ENCODE measurements around the gene PRKCZ.
"Not testable (repeated sequence)": the region's sequence is repeated elsewhere in the genome, so short reads cannot be mapped to it uniquely, and the experiment has no call there.

Gene PRKCZ

GRCh38 chr1:2112280-2112701 is 62.1 kb downstream of the PRKCZ start:
- Mint-ChIP-seq H3K4me3 (no peak overlapping the region), H3K9me3 (no peaks in the 10 kb centered on the region), H3K36me3 (ENCODE audit: low read depth) (no peaks in the 10 kb centered on the region), H3K27ac (no peak overlapping the region), H3K4me1 (peaks cover 5% of the 10 kb centered on the region), H3K27me3 (ENCODE audit: low read depth) (peaks cover 30% of the 10 kb centered on the region)
- no peak for TF ChIP-seq CTCF (IDR thresholded peaks at IDR 0.05; ENCODE audit: unreplicated experiment in 3 of 3)

DNA sequence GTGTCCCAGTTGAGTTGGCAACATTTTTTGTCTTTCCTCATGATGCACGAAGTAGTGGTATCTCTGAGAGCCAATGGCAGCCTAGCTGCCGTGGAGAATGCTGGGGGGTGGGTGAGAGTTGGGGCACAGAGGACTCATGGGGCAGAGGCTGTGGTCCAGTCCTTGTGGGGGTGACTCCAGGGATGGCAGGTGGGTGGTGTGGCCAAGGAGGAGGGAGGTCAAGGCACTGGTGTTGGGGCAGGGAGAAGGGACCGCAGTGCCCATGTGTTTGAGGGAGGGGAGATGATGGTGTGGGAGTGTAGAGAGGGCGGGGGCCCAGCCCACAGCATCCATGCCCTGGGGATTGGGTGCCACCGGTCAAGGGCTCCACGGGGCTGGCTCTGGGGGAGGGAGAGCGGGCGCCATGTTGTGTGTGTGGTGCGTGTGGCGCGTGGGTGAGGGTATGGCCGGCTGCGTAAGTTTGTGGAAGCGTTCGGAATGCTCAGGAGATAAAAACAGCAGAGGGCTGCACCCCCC is 63.5 kb downstream of the PRKCZ start:
- Mint-ChIP-seq H3K27me3 (ENCODE audit: low read depth) (peaks cover 34% of the 10 kb centered on the region), H3K36me3 (ENCODE audit: low read depth) (peaks cover 7% of the 10 kb centered on the region), H3K9me3 (peaks cover 6% of the 10 kb centered on the region), H3K4me3 (no peak overlapping the region), H3K27ac (no peak overlapping the region), H3K4me1 (peaks cover 4% of the 10 kb centered on the region)
- TF ChIP-seq CTCF (IDR thresholded peaks at IDR 0.05; ENCODE audit: unreplicated experiment in 3 of 3) = no peak

GRCh38 chr1:2114635-2115007 is 64.4 kb downstream of the PRKCZ start:
- peaks cover 11% of the 10 kb centered on the region for H3K36me3 Mint-ChIP-seq (ENCODE audit: low read depth)
- H3K27ac Mint-ChIP-seq, H3K4me3 Mint-ChIP-seq, H3K4me1 Mint-ChIP-seq: not testable (repeated sequence)
- H3K9me3 Mint-ChIP-seq = peaks cover 12% of the 10 kb centered on the region
- H3K27me3 Mint-ChIP-seq (ENCODE audit: low read depth) = peaks cover 37% of the 10 kb centered on the region

DNA sequence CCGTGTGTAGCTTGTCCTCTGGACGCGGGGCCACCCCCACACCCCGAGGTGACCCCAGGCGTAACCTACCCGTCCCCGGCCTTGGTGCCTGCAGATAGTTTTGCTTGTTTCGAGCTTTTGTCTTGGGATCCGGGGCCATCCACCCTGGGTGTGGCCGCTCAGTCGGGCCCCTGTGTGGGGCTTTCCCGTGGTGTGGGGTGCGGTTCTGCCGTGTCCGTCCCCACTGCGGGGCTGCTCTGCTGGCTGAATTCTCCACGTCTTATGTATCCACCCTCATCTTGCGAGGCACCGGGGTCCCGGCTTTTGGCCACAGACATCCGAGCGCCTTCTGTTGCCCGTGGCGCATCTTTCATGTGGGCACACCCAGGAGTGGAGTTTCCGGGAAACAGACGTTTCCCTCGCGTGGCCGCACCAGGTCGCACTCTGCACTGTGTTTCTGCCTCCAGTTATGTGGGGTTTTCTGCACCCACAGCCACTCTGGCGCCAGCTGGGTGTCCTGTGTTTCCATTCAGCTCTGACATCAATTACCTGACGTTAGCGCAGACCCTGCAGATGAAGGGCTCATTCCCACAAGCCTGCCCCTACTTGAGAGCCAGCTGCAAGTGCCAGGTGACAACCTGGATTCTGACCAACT is 64.9 kb downstream of the PRKCZ start:
- Mint-ChIP-seq H3K9me3 (peaks cover 15% of the 10 kb centered on the region), H3K27me3 (ENCODE audit: low read depth) (peaks cover 37% of the 10 kb centered on the region)
- no peak for TF ChIP-seq CTCF (IDR thresholded peaks at IDR 0.05; ENCODE audit: unreplicated experiment in 3 of 3)

DNA sequence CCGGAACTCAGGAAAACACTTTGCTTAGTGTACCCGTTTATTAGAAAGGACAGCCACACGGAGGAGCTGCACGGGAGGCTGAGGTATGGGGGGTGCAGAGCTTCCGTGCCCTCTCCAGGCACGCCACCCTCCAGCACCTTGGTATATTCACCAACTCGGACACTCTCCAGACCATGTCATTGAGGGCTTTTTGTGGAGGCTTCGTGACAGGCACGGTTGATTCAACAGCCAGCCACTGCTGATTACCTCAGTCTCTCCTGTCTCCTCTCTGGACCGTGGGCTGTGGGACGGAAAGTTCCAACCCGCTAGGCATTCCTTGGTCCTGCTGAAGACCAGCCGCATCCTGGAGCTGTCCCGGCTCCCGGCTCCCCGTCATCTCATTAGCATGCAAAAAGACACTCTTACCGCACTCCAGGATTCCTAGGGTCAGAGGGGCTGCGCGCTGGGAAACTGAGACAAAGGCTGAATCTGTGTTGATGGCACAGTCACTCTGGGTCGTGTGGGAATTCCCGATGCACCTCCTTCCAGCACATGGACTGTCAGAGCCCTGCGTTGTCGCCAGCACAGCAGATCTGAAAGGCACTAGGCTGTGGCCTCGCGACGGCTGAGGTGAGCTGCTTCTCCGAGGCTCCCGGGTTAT is 65.6 kb downstream of the PRKCZ start:
- H3K4me1 Mint-ChIP-seq = peaks cover 4% of the 10 kb centered on the region
- peaks cover 19% of the 10 kb centered on the region for H3K9me3 Mint-ChIP-seq
- peaks cover 15% of the 10 kb centered on the region for H3K36me3 Mint-ChIP-seq (ENCODE audit: low read depth)
- peaks cover 37% of the 10 kb centered on the region for H3K27me3 Mint-ChIP-seq (ENCODE audit: low read depth)
- TF ChIP-seq CTCF (IDR thresholded peaks at IDR 0.05; ENCODE audit: unreplicated experiment in 3 of 3) = no peak
- H3K4me3 Mint-ChIP-seq = no peak overlapping the region
- H3K27ac Mint-ChIP-seq = no peak overlapping the region

More for the DNA sequence above, 64.9 kb downstream of the PRKCZ start:
- Mint-ChIP-seq H3K36me3 (ENCODE audit: low read depth) (peaks cover 11% of the 10 kb centered on the region), H3K27ac (no peak overlapping the region), H3K4me1 (peaks cover 4% of the 10 kb centered on the region), H3K4me3 (no peak overlapping the region)

DNA sequence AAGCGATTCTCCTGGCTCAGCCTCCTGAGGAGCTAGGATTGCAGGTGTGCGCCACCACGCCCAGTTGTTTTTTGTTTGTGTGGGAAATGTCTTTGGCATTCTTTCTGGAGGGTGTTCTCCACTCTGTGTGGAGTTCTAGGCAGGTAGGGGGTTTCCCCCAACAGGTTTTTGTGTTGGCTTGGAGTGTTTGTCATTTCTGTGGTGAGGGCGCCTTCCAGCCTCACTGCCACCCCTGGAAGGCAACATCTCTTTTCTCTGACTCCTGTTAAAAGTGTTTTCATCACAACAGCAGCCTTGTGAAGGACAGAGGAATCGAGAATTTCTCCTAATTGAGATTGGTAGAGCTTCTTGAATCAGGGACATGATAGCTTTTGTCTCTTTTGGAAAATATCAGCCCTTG is 69.7 kb downstream of the PRKCZ start:
- peaks cover 25% of the 10 kb centered on the region for H3K36me3 Mint-ChIP-seq (ENCODE audit: low read depth)

More for the DNA sequence above, 69.7 kb downstream of the PRKCZ start:
- Mint-ChIP-seq H3K9me3 (peaks cover 24% of the 10 kb centered on the region), H3K4me1 (peaks cover 4% of the 10 kb centered on the region), H3K27me3 (ENCODE audit: low read depth) (peaks cover 33% of the 10 kb centered on the region), H3K27ac (no peak overlapping the region), H3K4me3 (no peak overlapping the region)
- TF ChIP-seq CTCF (IDR thresholded peaks at IDR 0.05; ENCODE audit: unreplicated experiment in 3 of 3) = no peak
